TTC549 (cell line): Measurements from ENCODE around the gene SLC25A34.

Experiments used
- FAIRE-seq: peaks from 2 replicates; lab custom pipeline; 2012; peaks lifted over from hg19 to GRCh38; lab: Jason Lieb, UNC

Gene SLC25A34

DNA sequence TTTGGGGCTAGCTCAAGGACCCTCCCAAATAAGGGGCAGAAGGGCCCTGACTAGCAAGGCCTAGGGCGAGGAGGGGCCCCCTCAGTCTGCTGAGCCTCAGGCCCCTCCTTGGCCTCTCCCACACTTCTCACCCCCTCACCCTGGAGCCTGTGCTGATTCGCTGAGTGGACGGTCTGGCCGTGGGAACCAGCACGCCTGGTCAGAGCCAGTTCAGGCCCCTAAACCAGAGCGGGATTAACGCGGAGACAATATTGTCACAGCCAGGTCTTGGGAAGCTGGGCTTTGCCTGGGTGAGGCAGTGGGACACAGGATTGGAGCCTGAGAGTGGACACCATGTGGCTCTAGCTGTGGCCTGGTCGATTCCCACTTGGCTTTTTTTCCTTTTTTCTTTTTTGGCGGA is 17.7 kb downstream of the SLC25A34 start:
- FAIRE-seq = no peak

DNA sequence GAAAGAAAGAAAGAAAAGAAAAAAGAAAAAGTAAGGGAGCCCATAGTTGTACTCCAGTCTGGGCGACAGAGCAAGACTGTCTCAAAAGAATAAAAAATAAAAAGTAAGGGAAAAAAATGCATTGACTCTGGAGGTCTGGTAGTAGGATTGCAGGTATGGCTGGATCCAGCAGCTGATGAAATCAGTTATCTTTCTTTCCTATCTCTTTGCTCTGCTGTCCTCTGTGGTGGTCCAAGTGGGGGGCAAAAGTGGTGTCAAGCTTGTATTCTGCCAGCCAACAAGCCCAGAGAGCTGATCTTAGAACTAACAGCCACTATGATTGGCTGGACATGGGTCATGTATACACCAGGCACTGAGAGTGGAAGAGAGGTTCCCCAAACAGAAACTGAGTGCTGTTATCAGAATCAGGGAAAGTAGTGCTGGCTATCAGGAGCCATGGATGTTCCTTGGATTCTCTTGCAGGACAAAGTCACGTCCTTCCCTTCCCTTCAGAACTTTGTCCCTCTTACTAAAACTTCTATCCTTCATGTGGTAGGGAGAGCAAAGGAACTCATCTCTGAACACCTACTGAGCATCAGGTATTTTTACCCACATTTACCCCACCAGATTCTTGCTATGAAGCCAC is 19.1 kb downstream of the SLC25A34 start:
- no peak for FAIRE-seq

DNA sequence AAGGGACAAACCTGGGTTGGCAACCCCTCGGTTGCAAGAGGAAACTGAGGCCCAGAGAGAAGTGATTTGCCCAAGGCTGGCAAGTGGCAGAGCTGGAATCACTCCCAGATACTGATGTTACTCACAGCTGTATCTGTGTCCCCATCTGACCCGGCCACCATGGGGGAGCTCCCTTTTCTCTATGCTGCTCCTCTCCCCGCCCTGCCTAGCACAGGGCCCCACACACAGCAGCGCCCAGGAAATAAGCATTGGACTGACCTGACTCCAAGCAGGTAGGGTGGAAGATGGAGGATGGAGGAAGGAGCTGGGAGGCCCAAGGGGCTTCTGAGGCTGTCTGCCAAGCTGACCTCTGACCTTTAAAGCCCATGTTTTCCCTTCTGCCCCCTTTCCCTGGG is 19.6 kb downstream of the SLC25A34 start:
- FAIRE-seq = no peak

DNA sequence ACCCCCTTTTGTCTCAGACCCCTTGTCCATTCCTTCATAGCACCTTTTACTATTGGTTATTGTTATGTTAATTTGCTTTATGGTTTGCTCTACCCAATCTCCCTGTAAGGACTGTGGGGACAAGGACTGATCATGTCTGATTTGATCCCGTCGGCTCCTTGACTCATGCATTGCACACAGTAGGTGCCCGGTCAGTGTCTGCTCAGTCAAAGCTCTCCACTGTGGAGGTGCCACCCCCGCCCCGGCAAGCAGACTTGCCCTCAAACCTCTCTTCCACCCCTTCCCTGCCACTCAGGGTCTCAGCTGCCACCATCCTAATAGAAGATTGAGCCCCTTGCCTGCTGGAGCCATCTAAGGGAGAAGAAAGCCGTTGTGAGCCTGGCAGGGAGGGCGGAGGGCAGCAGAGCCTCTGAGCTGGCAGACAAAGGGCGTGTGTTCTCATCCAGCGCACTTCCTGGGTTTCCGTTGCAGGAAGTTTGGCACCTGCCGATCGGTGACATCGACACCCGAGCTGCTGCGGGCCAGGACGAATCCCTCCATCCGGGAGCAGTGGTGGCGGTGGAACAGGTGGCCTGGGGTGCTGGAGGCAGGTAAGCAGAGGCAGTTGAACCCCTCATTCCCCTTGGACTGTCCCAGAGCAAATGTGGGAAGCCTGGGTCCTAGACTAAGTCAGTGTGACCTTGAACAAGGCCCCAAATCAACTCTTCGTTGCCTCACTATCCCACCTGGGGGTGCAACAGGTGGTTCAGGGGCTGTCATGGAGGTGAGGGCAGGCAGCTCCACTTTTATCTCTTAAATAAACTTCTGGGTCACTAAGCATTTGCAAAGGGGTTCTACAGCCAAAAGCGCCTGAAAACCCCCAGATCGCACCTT is 20.3 kb downstream of the SLC25A34 start:
- FAIRE-seq = no peak

DNA sequence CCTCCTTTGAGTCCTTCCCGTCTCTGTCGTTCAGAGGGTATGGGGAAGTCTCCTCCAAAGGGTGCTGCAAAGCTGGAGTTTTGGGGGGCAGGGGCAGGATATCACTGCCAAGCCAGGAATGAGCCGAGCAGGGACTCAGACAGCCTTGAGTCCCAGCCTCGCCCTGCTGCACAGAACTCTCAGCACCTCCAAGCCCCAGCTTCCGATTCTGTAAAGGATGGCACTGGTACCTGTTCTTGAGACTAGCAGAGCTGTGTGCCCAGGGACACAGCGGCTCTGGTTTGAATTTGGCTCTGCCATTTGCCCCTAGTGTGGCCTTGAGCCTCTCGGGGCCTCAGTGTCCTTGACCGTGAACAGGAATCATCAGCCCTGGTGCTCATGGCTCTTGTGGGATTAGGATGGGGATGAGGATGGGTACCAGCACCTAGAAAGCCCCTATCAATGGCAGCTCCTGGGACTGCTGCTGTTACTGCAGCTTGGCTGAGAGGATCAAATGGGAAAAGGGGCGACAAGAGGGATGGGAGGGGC is 21.0 kb downstream of the SLC25A34 start:
- no peak for FAIRE-seq

DNA sequence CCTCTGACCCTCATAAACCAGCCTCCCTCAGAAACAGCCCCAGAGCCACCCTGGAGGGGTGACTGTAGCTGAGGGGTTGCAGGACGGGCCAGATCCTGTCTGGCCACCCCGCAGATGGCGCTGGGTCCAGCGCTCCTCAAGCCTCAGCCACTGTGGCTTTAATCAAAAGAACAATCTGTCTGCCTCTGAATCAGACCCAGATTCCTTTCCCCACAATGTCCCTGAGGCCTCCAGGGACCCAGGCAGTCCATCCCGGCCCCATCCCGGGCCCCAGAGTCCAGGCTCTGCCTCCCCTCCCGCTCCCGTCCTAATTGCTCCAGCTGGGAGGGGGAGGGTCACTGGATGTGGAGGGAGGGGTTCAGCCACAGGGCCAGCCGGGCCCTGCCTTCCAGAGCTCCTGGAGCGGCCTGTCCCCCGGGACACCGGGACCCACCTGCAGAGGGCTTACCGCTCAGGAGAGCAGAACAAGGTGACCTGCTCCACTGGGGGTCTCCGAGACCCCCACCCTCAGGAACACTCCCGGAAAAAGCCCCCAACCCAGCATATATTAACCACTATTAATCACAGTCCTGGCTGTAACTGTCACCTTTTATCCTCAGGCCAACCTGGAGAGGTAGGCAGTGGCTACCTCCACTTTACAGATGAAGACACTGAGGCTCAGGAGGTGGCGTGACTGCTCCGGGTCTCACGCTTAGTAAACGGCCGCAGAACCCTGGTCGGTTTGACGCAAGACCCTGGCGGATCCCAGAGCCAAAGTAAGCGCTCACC is 21.7 kb downstream of the SLC25A34 start:
- no peak for FAIRE-seq

DNA sequence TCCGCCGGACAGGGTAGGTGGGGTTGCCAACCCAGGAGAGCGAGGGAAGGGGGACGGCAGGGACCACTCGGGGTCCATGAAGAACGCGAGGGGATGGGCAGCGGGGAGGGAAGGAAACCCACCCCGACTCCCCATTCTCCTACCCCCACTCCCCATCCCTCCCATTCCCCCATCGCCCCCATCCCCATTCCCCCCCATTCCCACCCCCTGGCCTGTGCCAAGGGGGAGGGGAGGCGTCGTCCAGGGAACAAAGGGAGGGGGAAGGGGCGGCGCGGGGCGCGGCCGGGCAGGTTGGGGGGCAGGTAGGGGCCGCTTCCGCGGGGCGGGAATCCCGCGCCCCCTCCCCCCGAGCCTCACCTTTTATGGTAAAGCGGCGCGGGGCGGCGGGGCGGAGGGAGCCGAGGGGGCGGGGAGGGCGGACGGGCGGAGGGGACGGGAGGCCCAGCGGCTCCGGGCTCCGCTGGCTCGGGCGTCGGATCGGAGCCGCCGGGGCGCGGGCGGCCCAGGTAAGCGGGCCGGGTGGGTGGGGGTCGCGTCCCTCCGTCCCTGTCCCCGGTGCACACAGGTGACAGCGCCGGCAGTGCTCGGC is 22.4 kb downstream of the SLC25A34 start, which contains the start of gene FBLIM1:
Gene FBLIM1 (plus strand): TSS at position 453 of the 589 bp plus-strand sequence. CDS start 6,189 bp downstream, outside the sequence.
- no peak for FAIRE-seq

DNA sequence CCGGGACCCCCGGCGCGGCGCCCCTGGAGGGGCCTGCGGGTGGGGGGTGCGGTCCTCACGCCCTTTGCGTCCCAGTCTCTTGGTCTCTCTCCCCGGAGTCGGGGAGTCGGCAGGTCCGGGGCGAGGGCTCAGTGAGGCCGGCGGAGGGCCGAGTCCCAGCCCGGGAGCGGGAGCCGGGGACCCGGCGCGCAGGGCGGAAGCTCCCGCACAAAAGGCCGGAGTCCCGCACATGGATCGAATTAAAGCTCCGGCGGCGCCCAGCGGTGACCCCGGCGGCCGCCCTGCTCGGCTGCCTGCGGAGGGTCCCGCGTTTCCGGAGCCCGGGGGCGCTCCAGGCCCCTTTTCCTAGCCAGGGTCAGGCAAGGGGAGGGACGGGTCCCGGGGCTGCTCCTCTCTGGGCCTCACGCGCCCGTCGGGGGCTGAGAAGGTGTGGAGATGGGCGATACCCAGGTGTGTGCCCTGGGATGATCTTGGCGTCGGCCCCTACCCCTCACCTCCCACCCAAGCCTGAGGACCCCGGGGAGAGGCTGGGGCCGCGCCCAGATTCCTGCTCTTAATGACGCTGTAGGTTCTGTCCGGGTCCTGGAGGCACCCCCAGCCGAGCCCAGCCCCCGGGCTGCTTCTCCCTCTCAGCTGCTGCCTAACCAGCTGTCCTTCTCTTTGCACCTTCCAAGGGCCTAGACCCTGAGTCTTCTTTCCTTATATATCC is 23.0 kb downstream of the SLC25A34 start:
- no peak for FAIRE-seq

DNA sequence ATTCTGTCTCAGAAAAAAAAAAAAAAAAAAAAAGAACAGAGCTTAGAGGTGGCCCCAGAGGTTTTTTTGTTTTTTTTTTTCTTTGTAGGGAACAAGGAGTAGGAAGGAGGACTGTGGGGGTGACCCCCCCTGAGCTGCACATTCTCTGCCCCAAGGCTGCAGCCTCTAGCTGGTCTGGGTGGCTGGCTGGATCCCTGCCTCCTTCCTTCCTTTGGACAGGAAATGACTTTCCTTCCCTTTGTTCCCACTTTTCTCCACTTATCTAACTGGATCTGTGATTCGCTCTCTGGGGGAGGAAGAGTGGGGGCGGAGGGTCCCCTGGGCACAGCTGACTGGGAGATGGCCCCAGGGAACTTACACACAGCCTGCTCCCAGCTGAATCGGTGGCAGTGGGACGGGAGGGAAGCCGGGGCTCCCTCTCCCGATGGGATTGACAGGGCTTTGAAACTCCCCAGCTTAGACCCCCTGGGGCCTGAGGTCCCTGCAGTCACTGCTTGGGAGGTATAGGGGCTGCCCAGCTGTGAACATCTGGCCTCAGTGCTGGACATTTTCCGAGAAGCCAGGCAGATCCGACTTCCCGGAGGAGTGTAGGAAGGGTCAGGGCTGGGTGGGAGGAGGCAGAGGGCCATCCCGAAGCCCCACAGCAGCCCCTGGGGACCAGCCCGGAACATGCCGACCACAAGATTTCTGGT is 24.6 kb downstream of the SLC25A34 start:
- FAIRE-seq = no peak

DNA sequence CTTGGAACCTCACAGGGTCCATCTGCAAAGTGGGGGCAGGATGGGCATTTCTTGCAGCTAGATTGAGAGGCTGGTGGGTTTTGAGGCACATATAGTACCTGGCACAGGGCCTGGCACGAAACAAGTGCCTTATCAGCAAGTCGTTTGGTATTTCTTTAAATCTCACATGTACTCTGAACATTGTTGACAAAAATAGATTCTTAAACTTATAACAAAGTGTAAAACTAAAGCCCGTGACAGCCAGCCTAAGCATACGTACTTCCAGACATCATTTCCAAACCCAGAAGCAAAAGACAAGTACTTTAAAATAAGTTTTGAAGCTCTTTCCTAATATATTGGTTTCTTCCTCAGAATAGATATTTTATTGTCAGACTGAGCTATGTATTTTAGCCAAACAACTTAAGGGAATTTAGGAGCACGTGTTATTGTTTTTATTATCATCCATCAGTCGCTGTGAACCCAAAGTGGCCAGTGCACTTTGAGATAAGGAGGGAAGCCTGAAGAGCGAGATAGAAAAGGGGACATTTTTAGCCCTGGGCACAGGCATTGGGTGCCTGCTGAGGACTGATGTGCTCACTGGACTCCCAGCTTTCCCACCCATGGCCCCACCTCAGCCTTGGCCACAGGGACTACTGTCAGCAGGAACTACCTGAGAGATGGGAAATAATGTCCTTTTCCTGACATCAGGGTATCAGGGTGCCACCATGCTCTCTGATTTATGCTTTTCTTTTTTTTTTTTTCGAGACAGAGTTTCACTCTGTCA is 25.5 kb downstream of the SLC25A34 start:
- no peak for FAIRE-seq

DNA sequence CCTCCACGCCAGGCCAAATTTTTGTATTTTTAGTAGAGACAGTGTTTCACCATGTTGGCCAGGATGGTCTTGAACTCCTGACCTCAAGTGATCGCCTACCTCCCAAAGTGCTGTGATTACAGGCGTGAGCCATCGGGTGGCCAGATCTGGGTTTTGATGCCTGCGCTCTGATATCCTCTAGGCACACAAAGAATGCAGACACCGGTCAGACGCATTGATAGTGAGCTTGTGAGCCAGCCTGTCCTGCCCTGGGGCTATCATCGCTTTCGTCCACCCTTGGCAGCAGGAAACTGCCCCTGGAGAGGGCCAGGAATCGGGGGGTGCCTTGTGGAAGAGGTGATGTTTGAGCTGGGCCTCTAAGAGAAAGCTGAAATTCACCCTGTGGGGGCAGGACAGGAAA is 26.5 kb downstream of the SLC25A34 start:
- FAIRE-seq = no peak

DNA sequence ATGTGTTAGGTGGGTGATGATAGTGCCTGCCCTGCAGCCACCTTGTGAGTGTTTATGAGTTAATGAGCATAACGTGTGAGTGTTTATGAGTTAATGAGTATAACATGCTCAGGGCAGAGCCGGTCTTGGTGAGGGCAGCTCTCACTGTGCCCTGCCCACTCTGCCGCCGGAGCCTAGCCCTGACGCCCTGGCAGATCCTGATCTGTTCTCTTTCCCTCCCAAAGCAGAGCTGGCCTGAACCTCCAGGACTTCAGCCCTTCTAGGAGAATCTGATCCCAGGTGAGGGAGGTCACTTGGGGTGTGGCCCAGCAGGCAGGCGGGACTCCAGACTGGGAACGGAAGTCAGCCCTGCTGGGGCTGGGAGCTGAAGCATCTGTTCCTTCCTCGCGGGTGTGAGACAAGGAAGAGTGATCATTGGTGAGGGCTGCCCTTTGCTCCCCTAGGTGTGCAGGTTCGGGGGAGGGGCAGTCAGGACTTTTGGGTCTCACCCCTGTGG is 28.3 kb downstream of the SLC25A34 start:
- no peak for FAIRE-seq

DNA sequence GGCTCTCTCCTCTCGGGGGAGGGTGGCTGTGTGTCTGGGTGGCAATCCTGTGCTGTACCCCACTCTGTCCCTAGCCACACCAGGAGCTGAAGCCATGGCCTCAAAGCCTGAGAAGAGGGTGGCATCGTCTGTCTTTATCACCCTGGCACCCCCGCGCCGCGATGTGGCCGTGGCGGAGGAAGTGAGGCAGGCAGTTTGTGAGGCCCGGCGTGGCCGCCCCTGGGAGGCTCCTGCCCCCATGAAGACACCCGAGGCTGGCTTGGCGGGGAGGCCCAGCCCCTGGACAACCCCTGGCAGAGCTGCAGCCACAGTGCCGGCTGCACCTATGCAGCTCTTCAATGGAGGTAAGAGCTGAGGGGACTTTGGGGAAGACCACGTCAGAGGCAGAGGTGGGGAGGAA is 28.8 kb downstream of the SLC25A34 start:
- FAIRE-seq = no peak

DNA sequence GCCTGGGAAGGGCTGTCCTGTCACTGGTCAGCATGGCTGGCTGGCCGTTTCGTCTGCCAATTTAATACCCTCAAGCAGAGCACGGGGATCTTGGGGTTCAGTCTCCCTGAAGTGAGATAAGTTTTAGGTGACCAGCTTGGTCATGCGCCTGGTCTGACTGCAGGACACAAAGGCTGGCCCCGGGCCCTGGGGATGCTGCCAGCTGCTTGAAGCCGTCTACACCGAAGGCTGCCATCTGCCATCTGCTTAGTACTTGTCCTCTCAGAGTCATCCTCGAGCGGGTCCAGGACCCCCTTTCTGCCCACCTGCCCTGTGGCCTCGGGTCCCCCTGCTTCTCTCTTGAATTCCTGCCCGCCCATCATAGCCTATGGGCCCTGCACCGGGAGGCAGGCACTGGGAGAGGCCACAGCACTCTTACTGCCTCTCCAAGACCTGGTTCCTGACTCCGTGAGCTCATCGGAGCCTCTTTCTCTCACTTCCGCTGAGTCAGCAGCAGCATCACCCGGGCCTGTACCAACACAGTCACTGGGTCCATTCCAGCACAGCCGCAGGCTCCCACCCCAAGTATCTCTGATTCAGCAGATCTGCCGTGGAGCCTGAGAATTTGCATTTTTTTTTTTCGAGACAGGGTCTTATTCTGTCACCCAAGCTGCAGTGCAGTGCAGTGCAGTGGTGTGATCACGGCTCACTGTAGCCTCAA is 29.6 kb downstream of the SLC25A34 start:
- no peak for FAIRE-seq

DNA sequence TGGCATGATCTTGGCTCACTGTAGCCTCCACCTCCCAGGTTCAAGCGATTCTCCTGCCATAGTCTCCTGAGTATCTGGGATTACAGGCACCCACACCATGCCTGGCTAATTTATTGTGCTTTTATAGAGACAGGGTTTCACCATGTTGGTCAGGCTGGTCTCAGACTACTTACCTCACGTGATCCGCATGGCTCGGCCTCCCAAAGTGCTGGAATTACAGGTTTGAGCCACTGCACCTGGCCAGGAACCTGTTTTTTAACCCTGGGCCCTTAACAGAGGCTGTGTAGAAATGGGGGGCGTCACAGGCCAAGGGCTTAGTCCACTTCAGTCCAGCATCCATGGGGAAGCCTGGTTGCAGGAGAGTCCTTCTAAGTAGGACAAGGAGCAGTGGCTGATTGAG is 31.9 kb downstream of the SLC25A34 start:
- no peak for FAIRE-seq

DNA sequence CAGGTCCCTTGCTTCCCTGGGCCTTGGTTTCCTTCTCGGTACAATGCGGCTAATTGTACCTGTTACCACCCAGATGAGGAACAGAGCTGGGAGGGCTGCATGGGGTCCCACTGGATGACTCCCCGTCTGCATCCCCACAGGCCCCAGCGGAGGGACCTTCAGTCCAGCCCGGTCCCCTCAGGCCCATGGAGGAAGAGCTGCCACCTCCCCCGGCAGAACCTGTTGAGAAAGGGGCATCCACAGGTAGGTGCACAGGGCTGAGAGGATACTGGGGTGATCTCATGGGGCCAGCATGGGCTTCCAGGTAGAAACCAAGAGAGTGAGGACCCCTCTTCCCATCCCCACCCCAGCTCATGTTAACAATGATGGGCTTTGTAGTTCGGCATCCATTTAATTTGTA is 32.3 kb downstream of the SLC25A34 start:
- no peak for FAIRE-seq

DNA sequence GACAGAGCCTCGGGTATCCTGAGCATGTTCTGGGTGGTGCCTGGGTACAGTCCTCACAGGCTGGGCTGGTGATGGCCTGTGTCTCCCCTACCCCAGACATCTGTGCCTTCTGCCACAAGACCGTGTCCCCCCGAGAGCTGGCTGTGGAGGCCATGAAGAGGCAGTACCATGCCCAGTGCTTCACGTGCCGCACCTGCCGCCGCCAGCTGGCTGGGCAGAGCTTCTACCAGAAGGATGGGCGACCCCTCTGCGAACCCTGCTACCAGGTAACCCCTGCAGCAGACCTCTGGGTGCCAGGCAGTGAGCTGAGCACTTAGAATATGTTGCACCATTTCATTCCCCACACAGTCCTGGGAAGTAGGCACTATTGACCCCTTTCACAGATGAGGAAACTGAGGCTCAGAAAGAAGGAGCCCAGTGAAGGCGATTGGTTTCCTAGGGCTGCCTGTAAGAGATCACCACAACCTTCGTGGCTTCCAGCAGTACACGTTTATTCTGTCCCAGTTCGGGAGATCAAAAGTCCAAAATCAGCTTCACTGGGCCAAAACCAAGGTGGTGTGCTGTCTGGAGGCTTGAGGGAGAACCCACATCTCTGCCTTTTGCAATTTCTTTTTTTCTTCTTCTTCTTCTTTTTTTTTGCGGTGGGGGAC is 34.4 kb downstream of the SLC25A34 start:
- FAIRE-seq = no peak

DNA sequence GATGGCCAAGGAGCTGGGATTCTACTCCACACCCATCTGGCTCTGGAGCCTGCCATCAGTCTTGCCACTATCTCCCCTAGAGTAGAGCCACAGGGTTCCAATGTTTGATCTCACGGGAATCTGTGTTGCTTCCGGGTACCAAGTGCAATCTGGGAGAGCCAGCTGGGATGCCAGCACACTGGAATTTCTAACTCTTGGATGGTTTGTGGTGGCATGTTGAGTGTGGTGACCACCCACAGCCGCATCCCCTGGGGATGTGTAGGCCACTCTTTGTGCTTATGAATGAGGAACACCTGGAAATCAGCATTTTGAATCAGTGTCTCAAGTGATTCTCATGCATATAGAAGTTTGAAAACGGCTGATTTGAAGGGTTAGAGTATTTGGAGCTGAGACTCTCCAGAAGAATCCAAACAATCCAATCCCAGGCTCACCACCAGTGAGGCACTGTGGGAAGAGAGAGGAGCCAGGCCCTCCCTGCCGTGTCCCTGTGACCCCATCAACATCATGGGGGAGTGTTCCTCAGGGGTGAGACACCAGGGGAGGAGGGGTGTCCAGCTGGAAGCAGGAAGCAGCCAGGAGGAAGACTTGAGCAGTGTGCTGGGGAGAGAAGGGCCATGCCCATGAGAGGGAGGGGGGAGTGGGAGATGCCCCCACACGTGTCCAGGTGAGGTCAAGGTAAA is 35.9 kb downstream of the SLC25A34 start:
- FAIRE-seq = no peak
